Measurements from ENCODE around the gene EPHB6. TPM values are rescaled to one million over a fixed set of nuclear protein-coding genes. Genes with fewer than 3 reads are reported as not detected.

Gene EPHB6
- total and polyA plus RNA-seq, 3 donors from 2014 or later: 38.1 to 52.0 (median 47.3) TPM

DNA sequence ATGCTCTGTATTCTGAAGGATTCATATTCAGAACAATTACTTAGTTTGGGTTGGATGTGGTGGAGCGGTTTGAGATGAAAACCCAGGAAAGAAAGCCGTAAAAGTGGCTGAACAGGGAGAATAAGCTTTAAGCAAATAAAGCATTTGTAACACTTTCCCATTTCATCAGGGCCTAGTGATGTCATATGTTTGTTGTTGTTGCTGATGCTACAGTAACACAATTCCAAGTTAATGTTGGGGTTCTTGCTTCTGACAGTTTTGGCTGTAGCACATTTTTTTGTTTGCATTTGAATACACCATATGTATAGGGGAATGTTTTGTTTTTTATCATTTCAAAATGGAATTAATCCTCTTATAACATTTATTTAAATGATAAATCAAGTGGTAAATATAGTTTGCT lies 40.4 kb upstream of the EPHB6 start:
- no peaks in the 10 kb centered on the region for H3K27me3 ChIP-seq
- intact Hi-C loops (cut with DNase I; ENCODE audit: low total_unique reads): loop anchor here (10.0 kb wide), 1 partner anchor 180 kb away; no protein-coding TSS in a partner anchor
- no peak for DNase-seq
- H3K4me1 ChIP-seq: no peaks in the 10 kb centered on the region
- no peaks in the 10 kb centered on the region for H3K36me3 ChIP-seq (ENCODE audit: low read depth, missing control alignments)
- H3K9me3 ChIP-seq: no peaks in the 10 kb centered on the region
- H3K4me3 ChIP-seq: no peak overlapping the region
- H3K27ac ChIP-seq: no peak overlapping the region
- no peak for TF ChIP-seq POLR2A (IDR thresholded peaks at IDR 0.05)
- TF ChIP-seq, protein P1, sequence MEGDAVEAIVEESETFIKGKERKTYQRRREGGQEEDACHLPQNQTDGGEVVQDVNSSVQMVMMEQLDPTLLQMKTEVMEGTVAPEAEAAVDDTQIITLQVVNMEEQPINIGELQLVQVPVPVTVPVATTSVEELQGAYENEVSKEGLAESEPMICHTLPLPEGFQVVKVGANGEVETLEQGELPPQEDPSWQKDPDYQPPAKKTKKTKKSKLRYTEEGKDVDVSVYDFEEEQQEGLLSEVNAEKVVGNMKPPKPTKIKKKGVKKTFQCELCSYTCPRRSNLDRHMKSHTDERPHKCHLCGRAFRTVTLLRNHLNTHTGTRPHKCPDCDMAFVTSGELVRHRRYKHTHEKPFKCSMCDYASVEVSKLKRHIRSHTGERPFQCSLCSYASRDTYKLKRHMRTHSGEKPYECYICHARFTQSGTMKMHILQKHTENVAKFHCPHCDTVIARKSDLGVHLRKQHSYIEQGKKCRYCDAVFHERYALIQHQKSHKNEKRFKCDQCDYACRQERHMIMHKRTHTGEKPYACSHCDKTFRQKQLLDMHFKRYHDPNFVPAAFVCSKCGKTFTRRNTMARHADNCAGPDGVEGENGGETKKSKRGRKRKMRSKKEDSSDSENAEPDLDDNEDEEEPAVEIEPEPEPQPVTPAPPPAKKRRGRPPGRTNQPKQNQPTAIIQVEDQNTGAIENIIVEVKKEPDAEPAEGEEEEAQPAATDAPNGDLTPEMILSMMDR (IDR thresholded peaks at IDR 0.05): no peak
- 82 to 93% methylated on average over 2 of the region's 2 CpGs for WGBS, 2 donors

DNA sequence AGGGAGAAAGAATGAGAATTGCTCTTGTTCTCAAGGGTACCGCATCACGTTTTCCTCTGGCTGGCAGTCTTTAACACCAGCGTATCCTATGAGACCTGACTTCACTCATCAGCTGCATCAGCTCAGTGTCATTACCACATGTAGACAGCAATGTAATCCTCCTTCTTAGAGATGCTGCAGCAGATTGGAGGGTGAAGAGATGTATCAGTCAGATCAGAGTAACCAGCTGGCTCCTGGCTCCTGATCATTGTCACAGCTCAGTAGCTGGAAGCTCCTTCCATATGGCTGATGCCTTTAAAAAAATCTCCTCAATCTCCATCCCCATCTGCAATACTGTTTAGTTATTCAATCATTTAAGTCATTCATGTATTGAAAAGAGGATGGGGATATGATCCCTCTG lies 39.7 kb upstream of the EPHB6 start:
- Histone ChIP-seq H3K27ac (no peak overlapping the region), H3K4me1 (no peaks in the 10 kb centered on the region), H3K36me3 (ENCODE audit: low read depth, missing control alignments) (no peaks in the 10 kb centered on the region), H3K9me3 (no peaks in the 10 kb centered on the region), H3K27me3 (no peaks in the 10 kb centered on the region), H3K4me3 (no peak overlapping the region)
- DNase-seq: no peak
- WGBS, 2 donors: 85 to 86% methylated on average over 3 of the region's 3 CpGs
- intact Hi-C loops (cut with DNase I; ENCODE audit: low total_unique reads): loop anchor here (10.0 kb wide), 1 partner anchor 180 kb away; no protein-coding TSS in a partner anchor
- TF ChIP-seq POLR2A (IDR thresholded peaks at IDR 0.05): no peak
- TF ChIP-seq, protein P1 (IDR thresholded peaks at IDR 0.05): no peak

DNA sequence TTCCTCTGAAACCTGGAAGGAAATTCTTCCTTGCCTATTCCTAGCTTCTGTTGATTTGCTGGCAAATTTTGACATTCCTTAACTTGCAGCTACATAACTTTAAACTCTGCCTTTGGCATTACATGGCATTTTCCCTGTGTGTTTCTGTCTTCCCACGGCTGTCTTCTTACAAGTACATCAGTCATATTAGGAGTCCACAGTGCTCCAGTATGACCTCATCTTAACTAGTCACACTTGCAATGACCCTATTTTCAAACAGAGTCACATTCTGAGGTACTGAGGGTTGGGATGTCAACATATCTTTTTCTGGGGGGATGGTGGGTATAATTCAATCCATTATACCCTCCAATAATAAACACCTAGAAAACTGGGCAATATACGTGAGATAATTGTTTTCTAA lies 37.4 kb upstream of the EPHB6 start:
- Histone ChIP-seq H3K4me1 (no peaks in the 10 kb centered on the region), H3K27me3 (no peaks in the 10 kb centered on the region), H3K36me3 (ENCODE audit: low read depth, missing control alignments) (no peaks in the 10 kb centered on the region), H3K4me3 (no peak overlapping the region), H3K27ac (no peak overlapping the region), H3K9me3 (no peaks in the 10 kb centered on the region)
- intact Hi-C loops (cut with DNase I; ENCODE audit: low total_unique reads): loop anchor here (10.0 kb wide), 1 partner anchor 183 kb away; no protein-coding TSS in a partner anchor
- DNase-seq: no peak
- WGBS, 2 donors: 89 to 90% methylated on average over 2 of the region's 2 CpGs
- no peak for TF ChIP-seq POLR2A (IDR thresholded peaks at IDR 0.05)
- TF ChIP-seq, protein P1 (IDR thresholded peaks at IDR 0.05): no peak

DNA sequence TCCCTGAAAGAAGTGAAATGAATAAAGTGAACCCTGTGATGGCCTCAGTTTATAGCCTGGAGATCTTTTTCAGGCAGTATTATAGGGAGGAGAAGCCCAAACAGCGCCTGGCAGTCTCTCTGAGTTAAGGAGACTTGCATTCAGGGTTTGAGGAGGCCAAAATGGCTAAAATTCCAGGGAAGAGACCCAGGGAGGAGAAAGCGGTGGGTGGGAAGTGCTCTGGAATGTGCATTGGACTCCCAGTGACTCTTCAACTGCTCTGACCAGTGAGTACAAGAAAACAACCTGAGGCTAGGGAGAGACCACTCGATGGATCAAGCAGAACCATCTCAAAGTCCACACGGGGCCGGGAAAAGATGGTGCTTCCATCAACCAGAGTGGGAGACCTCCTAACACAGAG lies 35.3 kb upstream of the EPHB6 start:
- no peaks in the 10 kb centered on the region for H3K4me1 ChIP-seq
- no peak for TF ChIP-seq POLR2A (IDR thresholded peaks at IDR 0.05)
- TF ChIP-seq, protein P1 (IDR thresholded peaks at IDR 0.05): no peak
- H3K27ac ChIP-seq: no peak overlapping the region
- H3K4me3 ChIP-seq: no peak overlapping the region
- no peaks in the 10 kb centered on the region for H3K9me3 ChIP-seq
- WGBS, 2 donors: 85 to 86% methylated on average over 5 of the region's 5 CpGs
- H3K27me3 ChIP-seq: no peaks in the 10 kb centered on the region
- H3K36me3 ChIP-seq (ENCODE audit: low read depth, missing control alignments): no peaks in the 10 kb centered on the region
- intact Hi-C loops (cut with DNase I; ENCODE audit: low total_unique reads): loop anchor here (10.0 kb wide), 1 partner anchor 185 kb away; no protein-coding TSS in a partner anchor
- DNase-seq: no peak

DNA sequence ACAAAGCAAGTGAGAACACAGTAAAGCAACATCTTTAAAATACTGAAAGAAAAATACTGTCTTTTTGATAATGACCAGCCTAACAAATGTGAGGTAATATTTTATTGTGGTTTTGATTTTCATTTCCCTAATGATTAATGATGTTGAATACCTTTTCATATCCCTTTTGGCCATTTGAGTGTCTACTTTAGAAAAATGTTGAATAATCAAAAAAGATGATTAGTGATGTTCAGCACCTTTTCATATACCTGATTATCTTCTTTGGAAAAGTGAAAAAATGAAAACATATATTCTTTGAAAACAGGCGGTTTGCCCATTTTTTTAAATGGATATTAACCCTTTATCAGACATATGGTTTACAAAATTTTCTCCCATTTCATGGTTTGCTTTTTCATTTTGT lies 32.2 kb upstream of the EPHB6 start:
- H3K4me3 ChIP-seq: no peak overlapping the region
- no peaks in the 10 kb centered on the region for H3K27me3 ChIP-seq
- TF ChIP-seq, protein P1 (IDR thresholded peaks at IDR 0.05): no peak
- TF ChIP-seq POLR2A (IDR thresholded peaks at IDR 0.05): no peak
- WGBS, 2 donors: 2% methylated on average over 1 of the region's 1 CpG
- H3K27ac ChIP-seq: no peak overlapping the region
- intact Hi-C loops (cut with DNase I; ENCODE audit: low total_unique reads): no loop called here
- no peaks in the 10 kb centered on the region for H3K36me3 ChIP-seq (ENCODE audit: low read depth, missing control alignments)
- no peaks in the 10 kb centered on the region for H3K4me1 ChIP-seq
- no peaks in the 10 kb centered on the region for H3K9me3 ChIP-seq
- DNase-seq: no peak
